ENCODE results near the gene ZBTB6.

Gene ZBTB6

DNA sequence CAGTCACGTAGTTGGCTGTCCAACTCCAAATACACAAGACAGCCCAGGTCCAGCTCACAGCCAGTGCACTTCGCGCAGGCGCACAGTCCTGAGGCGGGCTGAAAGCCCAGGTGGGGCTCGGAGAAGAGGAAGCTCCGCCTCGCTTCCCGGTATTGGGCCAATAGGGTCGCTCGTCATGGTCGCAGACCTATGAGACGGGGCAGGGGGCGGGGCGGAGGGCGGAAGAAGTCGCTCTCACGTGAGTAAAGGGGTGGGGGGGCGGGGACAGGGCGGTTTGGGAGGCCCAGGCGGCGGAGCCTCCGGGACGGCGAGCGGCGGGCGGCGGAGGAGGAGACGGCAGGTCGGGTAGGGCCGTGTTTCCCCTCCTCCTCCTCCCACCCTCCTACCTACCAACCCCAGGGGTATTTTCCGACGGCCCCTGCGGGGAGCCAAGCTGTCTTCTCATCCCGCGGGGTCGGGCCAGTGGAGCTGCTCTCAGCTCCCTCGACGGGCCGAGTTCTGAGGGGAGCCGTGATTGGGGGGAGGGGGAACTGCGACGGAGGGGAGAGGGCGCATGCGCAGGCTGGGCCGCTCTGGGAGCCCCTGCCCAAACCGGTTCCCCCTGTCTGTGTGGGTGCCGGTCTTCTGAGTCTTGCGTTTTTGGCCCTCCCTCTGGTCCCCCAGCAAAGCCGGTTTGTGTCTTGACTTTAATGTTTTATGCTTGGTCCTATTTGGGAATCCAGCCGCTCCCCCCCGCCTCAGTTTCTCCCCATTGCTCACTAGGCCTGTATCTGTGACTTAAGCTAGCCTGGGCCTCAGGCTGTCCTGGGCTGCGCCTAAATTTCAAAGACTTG, 27.8 kb upstream of the ZBTB6 start, which contains the start of gene RABGAP1 (continued):
- TF ChIP-seq, protein P1, sequence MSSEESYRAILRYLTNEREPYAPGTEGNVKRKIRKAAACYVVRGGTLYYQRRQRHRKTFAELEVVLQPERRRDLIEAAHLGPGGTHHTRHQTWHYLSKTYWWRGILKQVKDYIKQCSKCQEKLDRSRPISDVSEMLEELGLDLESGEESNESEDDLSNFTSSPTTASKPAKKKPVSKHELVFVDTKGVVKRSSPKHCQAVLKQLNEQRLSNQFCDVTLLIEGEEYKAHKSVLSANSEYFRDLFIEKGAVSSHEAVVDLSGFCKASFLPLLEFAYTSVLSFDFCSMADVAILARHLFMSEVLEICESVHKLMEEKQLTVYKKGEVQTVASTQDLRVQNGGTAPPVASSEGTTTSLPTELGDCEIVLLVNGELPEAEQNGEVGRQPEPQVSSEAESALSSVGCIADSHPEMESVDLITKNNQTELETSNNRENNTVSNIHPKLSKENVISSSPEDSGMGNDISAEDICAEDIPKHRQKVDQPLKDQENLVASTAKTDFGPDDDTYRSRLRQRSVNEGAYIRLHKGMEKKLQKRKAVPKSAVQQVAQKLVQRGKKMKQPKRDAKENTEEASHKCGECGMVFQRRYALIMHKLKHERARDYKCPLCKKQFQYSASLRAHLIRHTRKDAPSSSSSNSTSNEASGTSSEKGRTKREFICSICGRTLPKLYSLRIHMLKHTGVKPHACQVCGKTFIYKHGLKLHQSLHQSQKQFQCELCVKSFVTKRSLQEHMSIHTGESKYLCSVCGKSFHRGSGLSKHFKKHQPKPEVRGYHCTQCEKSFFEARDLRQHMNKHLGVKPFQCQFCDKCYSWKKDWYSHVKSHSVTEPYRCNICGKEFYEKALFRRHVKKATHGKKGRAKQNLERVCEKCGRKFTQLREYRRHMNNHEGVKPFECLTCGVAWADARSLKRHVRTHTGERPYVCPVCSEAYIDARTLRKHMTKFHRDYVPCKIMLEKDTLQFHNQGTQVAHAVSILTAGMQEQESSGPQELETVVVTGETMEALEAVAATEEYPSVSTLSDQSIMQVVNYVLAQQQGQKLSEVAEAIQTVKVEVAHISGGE (tag by site-specific recombination; conservative IDR thresholded peaks at IDR 0.05; ENCODE audit: low read depth), result peak; percentile 60; the same call in 1 of the 2 replicates
- TF ChIP-seq YY1 (tag by site-specific recombination; IDR thresholded peaks at IDR 0.05), result peak; percentile 39; the same call in 1 of the 2 replicates
- peak; percentile 72 for TF ChIP-seq SP2 (tag by site-specific recombination; IDR thresholded peaks at IDR 0.05)
- no peak for TF ChIP-seq ZNF169 (tag by site-specific recombination; IDR thresholded peaks at IDR 0.05)
- TF ChIP-seq, protein P2, sequence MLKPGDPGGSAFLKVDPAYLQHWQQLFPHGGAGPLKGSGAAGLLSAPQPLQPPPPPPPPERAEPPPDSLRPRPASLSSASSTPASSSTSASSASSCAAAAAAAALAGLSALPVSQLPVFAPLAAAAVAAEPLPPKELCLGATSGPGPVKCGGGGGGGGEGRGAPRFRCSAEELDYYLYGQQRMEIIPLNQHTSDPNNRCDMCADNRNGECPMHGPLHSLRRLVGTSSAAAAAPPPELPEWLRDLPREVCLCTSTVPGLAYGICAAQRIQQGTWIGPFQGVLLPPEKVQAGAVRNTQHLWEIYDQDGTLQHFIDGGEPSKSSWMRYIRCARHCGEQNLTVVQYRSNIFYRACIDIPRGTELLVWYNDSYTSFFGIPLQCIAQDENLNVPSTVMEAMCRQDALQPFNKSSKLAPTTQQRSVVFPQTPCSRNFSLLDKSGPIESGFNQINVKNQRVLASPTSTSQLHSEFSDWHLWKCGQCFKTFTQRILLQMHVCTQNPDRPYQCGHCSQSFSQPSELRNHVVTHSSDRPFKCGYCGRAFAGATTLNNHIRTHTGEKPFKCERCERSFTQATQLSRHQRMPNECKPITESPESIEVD (tag by site-specific recombination; IDR thresholded peaks at IDR 0.05), result no peak
- peak; percentile 79 for TF ChIP-seq ZNF501 (tag by site-specific recombination; IDR thresholded peaks at IDR 0.05)
- TF ChIP-seq ZFHX2 (tag by site-specific recombination; conservative IDR thresholded peaks at IDR 0.05), result peak; percentile 49
- TF ChIP-seq, protein P3, sequence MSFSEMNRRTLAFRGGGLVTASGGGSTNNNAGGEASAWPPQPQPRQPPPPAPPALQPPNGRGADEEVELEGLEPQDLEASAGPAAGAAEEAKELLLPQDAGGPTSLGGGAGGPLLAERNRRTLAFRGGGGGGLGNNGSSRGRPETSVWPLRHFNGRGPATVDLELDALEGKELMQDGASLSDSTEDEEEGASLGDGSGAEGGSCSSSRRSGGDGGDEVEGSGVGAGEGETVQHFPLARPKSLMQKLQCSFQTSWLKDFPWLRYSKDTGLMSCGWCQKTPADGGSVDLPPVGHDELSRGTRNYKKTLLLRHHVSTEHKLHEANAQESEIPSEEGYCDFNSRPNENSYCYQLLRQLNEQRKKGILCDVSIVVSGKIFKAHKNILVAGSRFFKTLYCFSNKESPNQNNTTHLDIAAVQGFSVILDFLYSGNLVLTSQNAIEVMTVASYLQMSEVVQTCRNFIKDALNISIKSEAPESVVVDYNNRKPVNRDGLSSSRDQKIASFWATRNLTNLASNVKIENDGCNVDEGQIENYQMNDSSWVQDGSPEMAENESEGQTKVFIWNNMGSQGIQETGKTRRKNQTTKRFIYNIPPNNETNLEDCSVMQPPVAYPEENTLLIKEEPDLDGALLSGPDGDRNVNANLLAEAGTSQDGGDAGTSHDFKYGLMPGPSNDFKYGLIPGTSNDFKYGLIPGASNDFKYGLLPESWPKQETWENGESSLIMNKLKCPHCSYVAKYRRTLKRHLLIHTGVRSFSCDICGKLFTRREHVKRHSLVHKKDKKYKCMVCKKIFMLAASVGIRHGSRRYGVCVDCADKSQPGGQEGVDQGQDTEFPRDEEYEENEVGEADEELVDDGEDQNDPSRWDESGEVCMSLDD (tag by site-specific recombination; IDR thresholded peaks at IDR 0.05), result 0 out of 2 replicates have a peak, but pooled peaks have one; percentile 42
- TF ChIP-seq ZNF530 (tag by site-specific recombination; IDR thresholded peaks at IDR 0.05; ENCODE audit: low read depth), result no peak
- TF ChIP-seq, protein P4, sequence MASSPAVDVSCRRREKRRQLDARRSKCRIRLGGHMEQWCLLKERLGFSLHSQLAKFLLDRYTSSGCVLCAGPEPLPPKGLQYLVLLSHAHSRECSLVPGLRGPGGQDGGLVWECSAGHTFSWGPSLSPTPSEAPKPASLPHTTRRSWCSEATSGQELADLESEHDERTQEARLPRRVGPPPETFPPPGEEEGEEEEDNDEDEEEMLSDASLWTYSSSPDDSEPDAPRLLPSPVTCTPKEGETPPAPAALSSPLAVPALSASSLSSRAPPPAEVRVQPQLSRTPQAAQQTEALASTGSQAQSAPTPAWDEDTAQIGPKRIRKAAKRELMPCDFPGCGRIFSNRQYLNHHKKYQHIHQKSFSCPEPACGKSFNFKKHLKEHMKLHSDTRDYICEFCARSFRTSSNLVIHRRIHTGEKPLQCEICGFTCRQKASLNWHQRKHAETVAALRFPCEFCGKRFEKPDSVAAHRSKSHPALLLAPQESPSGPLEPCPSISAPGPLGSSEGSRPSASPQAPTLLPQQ (tag by site-specific recombination; IDR thresholded peaks at IDR 0.05), result 0 out of 2 replicates have a peak, but pooled peaks have one; percentile 19
- peak; percentile 79 for TF ChIP-seq ZXDB (tag by site-specific recombination; IDR thresholded peaks at IDR 0.05)
- no peak for TF ChIP-seq MYNN (tag by site-specific recombination; IDR thresholded peaks at IDR 0.05; ENCODE audit: borderline replicate concordance)
- 0 out of 2 replicates have a peak, but pooled peaks have one; percentile 42 for TF ChIP-seq ZNF76 (tag by site-specific recombination; IDR thresholded peaks at IDR 0.05; ENCODE audit: borderline replicate concordance, low read depth)
- TF ChIP-seq ZNF394 (tag by site-specific recombination; IDR thresholded peaks at IDR 0.05; ENCODE audit: borderline replicate concordance), result 0 out of 2 replicates have a peak, but pooled peaks have one; percentile 15
- TF ChIP-seq, protein P5, sequence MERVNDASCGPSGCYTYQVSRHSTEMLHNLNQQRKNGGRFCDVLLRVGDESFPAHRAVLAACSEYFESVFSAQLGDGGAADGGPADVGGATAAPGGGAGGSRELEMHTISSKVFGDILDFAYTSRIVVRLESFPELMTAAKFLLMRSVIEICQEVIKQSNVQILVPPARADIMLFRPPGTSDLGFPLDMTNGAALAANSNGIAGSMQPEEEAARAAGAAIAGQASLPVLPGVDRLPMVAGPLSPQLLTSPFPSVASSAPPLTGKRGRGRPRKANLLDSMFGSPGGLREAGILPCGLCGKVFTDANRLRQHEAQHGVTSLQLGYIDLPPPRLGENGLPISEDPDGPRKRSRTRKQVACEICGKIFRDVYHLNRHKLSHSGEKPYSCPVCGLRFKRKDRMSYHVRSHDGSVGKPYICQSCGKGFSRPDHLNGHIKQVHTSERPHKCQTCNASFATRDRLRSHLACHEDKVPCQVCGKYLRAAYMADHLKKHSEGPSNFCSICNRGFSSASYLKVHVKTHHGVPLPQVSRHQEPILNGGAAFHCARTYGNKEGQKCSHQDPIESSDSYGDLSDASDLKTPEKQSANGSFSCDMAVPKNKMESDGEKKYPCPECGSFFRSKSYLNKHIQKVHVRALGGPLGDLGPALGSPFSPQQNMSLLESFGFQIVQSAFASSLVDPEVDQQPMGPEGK (tag by site-specific recombination; IDR thresholded peaks at IDR 0.05), result peak; percentile 83
- peak; percentile 61 for TF ChIP-seq KLF9 (tag by site-specific recombination; IDR thresholded peaks at IDR 0.05; ENCODE audit: low read depth)
- TF ChIP-seq GLIS2 (tag by site-specific recombination; IDR thresholded peaks at IDR 0.05), result peak; percentile 78

Measured in HEK293 (cell line).